ENCODE measurements around the gene RFC3.

DNA sequence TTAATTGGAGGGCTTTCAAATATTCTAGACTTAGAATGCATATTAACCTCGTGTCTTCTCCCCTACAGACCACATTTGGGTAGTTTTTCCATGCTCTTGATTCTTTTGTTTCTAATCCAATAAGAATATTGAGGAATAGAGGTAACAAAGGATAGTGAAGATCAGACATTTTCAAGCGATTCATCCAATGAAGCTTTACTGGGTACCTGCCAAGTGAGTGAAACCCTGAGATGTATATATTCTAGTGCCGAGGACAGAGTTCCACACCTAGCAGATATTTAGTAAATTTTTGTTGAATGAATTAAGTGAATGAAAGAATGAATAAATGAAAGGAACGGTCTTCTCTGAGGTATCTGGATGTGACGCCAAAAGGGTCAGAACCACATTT is 442 bp upstream of the RFC3 start:
- TF ChIP-seq POLR2A (IDR thresholded peaks at IDR 0.05; ENCODE audit: low read depth, low read length) (no peak), TAF1 (IDR thresholded peaks at IDR 0.05; ENCODE audit: low read depth, low read length) (no peak), POLR2AphosphoS5 (IDR thresholded peaks at IDR 0.05; ENCODE audit: low read depth, low read length) (no peak), PAX5 (IDR thresholded peaks at IDR 0.05; ENCODE audit: insufficient read depth, low read length, severe bottlenecking) (no peak), SPI1 (IDR thresholded peaks at IDR 0.05; ENCODE audit: low read depth, low read length) (no peak)
